NCI-H1436 (cell line): ENCODE data around the gene CARS1.
A peak's percentile ranks its signal among the peaks of the same experiment; 100 is the strongest.

Source experiments
- DNase-seq: peaks from one replicate; lab custom pipeline; 2025; lab: John Stamatoyannopoulos, UW

CARS1 gene

GRCh38 chr11:3037945-3038271 lies 19.3 kb downstream of the CARS1 start:
- no peak for DNase-seq

GRCh38 chr11:3037040-3037944 lies 19.9 kb downstream of the CARS1 start:
- DNase-seq, result peak; percentile 58

- DNase-seq, result no peak
Measured at GRCh38 chr11:3036419-3036818, 20.8 kb downstream of the CARS1 start.

- DNase-seq, result no peak
Measured at GRCh38 chr11:3035333-3035732, 21.9 kb downstream of the CARS1 start.

DNA sequence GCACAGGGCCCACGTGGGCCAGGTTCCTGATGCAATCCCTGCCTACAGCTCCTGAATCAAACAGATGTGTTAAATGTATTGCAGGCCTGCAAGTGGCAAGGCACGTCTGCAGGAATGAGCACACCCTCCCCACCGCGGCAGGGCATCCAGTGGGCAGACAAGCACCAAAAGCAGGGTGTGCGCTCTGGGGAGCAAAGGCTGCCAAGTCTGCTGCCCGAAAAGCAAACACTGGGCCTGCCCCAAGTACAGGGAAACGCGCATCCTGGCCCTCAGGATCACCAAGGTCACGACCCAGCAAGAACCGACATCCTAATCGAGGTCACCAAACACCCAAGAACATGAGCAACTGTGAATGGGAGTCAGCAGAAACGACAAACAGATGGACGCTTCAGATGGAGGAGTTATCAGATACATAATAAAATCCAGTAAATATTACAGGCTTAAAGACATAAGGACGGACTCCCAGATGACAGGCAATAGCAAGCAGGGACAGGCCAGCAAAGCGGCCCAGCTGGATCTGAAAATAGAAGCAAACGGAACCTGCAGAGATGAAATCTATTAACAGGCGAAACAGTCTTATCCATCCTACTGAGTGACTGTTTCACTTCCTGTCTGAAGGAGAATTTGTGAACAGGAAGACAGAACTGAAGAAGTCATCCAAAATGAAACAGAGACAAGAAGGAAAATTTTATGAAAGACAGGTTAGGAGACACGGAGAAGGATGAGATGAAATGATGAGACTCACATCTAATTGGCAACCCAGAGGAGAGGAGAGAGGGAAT lies 26.7 kb downstream of the CARS1 start:
- no peak for DNase-seq

DNA sequence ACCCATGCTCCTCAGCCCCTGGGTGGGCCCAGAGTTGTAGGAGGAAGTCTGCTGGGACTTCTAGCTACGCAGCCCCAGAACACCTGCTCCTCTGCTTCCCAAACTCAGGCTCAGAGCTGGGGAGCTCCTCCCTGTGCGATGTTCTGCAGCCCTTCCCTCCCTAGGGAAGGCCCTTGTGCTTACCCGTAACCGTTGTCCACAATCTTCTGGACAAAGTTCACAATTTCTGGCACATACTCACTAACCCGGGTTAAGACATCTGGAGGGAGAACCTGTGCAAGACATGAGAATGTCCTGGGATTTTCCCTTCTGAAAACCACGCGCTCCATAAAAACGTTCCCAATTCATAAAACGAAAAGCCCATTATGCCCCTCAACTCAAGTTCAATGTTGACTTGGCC lies 28.4 kb downstream of the CARS1 start:
- DNase-seq, result no peak

DNA sequence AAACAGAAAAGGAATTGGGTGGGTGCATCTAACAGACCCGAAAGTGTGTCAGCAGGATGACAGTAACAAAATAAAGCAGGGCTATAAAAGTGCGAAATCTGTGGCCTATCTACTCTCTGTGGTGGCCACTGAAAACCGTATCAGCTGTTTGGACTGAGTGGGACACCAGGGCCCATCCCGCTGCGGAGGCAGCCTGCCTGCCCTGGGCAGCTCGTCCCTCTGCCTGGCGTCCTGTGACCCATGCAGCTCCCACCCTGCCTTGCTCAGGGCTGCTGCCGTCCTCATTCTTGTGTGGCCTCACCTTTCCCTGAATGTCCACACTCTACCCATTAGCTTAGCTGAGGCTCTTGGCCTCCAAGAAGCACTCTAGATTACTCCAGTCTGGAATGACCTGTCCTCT lies 30.4 kb downstream of the CARS1 start:
- no peak for DNase-seq

- no peak for DNase-seq
Measured at GRCh38 chr11:3022982-3023381, 34.2 kb downstream of the CARS1 start.

- DNase-seq, result no peak
Measured at GRCh38 chr11:3022300-3022967, 34.8 kb downstream of the CARS1 start.

GRCh38 chr11:3021125-3021524 lies 36.1 kb downstream of the CARS1 start:
- no peak for DNase-seq

DNA sequence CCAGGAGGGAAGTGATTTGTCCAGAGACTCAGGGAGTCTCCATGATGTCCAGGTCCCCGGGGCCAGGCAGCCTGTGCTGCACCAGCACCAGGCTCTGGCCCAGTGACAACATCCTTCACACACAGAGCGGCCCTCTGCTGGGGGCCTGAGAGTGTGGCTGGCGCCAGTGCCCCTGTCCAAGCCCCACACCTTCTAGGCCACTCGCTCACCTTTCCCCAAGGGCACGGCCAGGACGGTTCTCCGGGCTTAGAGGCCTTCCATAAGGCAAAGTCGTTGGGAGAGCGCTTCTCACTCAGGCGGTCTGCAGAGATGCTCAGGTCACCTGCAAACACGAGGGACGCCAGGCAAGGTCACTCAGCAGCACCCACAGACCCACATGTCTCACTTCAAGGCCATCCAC lies 37.2 kb downstream of the CARS1 start:
- no peak for DNase-seq

DNA sequence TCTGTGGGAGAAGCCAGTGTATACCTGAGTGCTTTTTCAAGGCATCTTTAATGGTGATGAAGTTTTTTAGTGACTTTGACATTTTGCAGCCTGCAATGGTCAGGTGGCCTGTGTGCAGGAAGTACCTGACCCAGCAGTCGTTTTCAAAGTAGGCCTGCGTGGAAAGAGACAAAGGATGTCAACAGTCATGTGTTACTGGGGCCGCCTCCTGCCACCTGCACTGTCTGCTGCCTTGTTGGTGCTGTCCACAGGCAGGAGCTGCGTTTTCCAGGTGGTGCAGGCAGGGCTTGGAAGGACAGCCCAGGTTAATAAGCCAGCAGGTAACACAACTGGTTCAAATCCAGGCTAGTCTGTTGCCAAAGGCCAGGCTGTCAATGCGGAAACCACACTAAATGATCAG lies 38.6 kb downstream of the CARS1 start:
- no peak for DNase-seq

- no peak for DNase-seq
Measured at GRCh38 chr11:3016861-3017260, 40.4 kb downstream of the CARS1 start.

GRCh38 chr11:3015796-3016195 lies 41.4 kb downstream of the CARS1 start:
- DNase-seq, result no peak

DNA sequence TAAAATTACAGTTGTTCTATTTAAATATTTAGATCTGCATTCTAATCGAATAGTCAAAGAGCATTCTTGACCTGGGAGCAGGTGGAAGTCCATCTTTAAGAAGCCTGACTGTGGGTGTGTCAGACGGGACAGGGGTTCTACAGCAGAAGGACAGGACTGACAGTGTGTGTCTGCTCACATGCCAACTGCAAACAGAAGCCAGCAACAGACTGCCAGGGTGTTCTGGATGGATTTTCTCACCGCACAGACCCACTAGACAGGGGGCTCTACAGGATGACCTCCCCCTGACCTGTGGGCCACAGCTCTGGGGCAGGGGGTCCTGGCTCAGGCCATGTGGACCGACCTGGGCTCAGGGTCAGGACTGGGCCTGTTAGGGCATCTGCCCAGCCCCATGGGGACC lies 42.3 kb downstream of the CARS1 start:
- DNase-seq, result no peak

DNA sequence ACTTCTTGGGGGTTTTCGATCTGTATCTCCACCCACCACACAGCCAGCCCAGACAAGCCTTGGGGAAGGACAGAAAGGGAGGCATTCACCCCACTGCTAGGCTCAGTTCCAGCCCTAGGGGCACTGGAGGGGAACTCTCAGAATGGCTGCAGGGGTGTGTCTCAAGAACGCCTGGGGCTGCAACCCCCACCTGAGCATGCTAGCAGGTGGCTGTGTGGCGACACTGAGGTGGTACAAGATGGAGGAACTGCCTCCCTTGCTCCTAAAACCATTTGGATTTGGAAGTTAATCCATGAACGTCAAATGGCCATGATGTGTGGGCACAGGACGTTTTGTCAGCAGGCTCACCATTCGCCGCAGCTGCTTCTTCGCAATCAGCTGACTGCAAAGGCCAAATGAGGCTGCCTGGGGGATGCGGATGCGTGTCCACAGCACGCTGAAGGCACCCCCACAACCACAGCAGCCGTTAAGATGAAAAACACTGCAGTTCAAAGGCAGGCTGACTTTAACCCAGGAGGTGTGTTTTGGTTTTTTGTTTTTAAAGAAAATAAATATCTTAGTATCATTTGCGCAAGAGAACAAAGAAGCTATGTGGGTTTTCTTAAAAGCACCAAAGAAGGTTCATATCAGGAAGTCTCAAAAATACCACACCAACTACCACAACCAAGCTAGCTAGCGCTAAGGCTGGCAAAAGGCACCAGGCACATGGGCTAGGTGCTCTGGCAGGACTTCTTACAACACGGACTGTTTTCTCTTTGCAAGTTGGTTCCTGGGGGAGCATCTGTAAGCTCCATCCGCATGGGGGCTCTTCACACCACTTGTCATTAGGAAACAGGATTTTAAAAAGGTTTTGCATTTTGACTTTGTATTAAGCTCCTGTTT lies 42.9 kb downstream of the CARS1 start:
- DNase-seq, result no peak

- DNase-seq, result no peak
Measured at GRCh38 chr11:3011891-3012885, 45.0 kb downstream of the CARS1 start.

GRCh38 chr11:3010521-3011275 lies 46.5 kb downstream of the CARS1 start:
- no peak for DNase-seq

GRCh38 chr11:3010004-3010403 lies 47.2 kb downstream of the CARS1 start:
- DNase-seq, result no peak

- no peak for DNase-seq
Measured at GRCh38 chr11:3009481-3009880, 47.7 kb downstream of the CARS1 start.
